NOMO-1 treated with dmso at 0.1 percent for 144 hours (cell line): Measurements from ENCODE around the gene MTRF1.
A peak's percentile ranks its signal among the peaks of the same experiment; 100 is the strongest.

ENCODE experiments used
- DNase-seq: peaks from one replicate; lab custom pipeline; 2025; ENCODE audit not compliant: unreplicated experiment; lab: John Stamatoyannopoulos, UW

Gene MTRF1

GRCh38 chr13:41263261-41263971, at the start of gene MTRF1:
MTRF1 (minus strand) TSS chr13:41263576; CDS start chr13:41260907, 2,669 bp downstream.
- DNase-seq: peak; percentile 78

- DNase-seq: no peak
These were observed 49.7 kb upstream of the MTRF1 start for GRCh38 chr13:41313117-41313516.

GRCh38 chr13:41312176-41312500, 48.8 kb upstream of the MTRF1 start:
- DNase-seq: no peak

GRCh38 chr13:41311406-41312175, 48.2 kb upstream of the MTRF1 start:
- DNase-seq: peak; percentile 18

GRCh38 chr13:41310963-41311405, 47.6 kb upstream of the MTRF1 start, which contains the start of gene NAA16:
NAA16 (plus strand) TSS chr13:41311267; CDS start chr13:41311529, 262 bp downstream.
- peak; percentile 71 for DNase-seq

- DNase-seq: no peak
These were observed 44.7 kb upstream of the MTRF1 start for GRCh38 chr13:41307884-41308640.

- no peak for DNase-seq
These were observed 43.1 kb upstream of the MTRF1 start for GRCh38 chr13:41306271-41307145.

GRCh38 chr13:41304551-41304950, 41.2 kb upstream of the MTRF1 start:
- DNase-seq: no peak

GRCh38 chr13:41302743-41303142, 39.4 kb upstream of the MTRF1 start:
- no peak for DNase-seq

GRCh38 chr13:41299316-41300094, 36.1 kb upstream of the MTRF1 start:
- DNase-seq: no peak

GRCh38 chr13:41296879-41297646, 33.7 kb upstream of the MTRF1 start:
- no peak for DNase-seq

- DNase-seq: no peak
These were observed 32.6 kb upstream of the MTRF1 start for GRCh38 chr13:41295973-41296372.

GRCh38 chr13:41294914-41295313, 31.5 kb upstream of the MTRF1 start:
- DNase-seq: no peak

- DNase-seq: no peak
These were observed 29.9 kb upstream of the MTRF1 start for GRCh38 chr13:41293272-41293671.

- DNase-seq: no peak
These were observed 27.9 kb upstream of the MTRF1 start for GRCh38 chr13:41291246-41291645.

GRCh38 chr13:41289463-41289881, 26.1 kb upstream of the MTRF1 start:
- peak; percentile 79 for DNase-seq

- no peak for DNase-seq
These were observed 23.0 kb upstream of the MTRF1 start for GRCh38 chr13:41286370-41286769.

GRCh38 chr13:41284512-41285288, 21.3 kb upstream of the MTRF1 start:
- no peak for DNase-seq
